ENCODE measurements around the gene ACVRL1. TPM values are rescaled to one million over a fixed set of nuclear protein-coding genes. Genes with fewer than 3 reads are reported as not detected.
A peak's percentile ranks its signal among the peaks of the same experiment; 100 is the strongest.

Gene ACVRL1
- total and polyA plus RNA-seq, 9 of the 15 experiments (the other 6 are each of a cell fraction or from before 2014, with no cell fraction given): 0.07 to 1.4 (median 0.30) TPM

GRCh38 chr12:51951199-51951842, 44.0 kb downstream of the ACVRL1 start, which contains the start of gene ACVR1B:
ACVR1B (plus strand) TSS chr12:51951699; CDS start chr12:51951744, 45 bp downstream.
- Histone ChIP-seq H3K9me3 (replicated peaks; ENCODE audit: control insufficient read depth, insufficient read depth, low read depth, low read length) (no peaks in the 10 kb centered on the region), H2AFZ (ENCODE audit: low read depth, low read length) (peak within 1 kb of the TSS; percentile 89), H3K4me2 (ENCODE audit: insufficient read depth, low read length) (peak within 1 kb of the TSS; percentile 86), H3K36me3 (ENCODE audit: control insufficient read depth, insufficient read depth, low read length) (no peaks in the 10 kb centered on the region), H4K20me1 (replicated peaks; ENCODE audit: control insufficient read depth, insufficient read depth, low read length) (peaks cover 9% of the 10 kb centered on the region; the same call in 1 of the 2 replicates), H3K27me3 (ENCODE audit: control insufficient read depth in 2 of 2, insufficient read depth in 2 of 2, low read length in 2 of 2) (peaks cover 2 to 4% of the 10 kb centered on the region in 2 experiments; a peak in 1 of 5 replicates), H3K9ac (ENCODE audit: insufficient read depth in 1 of 2, low read depth in 2 of 2, low read length in 2 of 2) (peak within 1 kb of the TSS; percentile 82 to 97), H3K4me1 (replicated peaks in 1 of 2; ENCODE audit: control insufficient read depth in 2 of 2, insufficient read depth in 2 of 2, low read length in 2 of 2) (peaks cover 16 to 30% of the 10 kb centered on the region in 2 experiments), H3K4me3 (peak within 1 kb of the TSS; percentile 76), H3K9me1 (ENCODE audit: control insufficient read depth, insufficient read depth, low read length) (no peaks in the 10 kb centered on the region), H3K79me2 (ENCODE audit: control insufficient read depth, insufficient read depth, low read length) (peaks cover 38% of the 10 kb centered on the region), H3K27ac (ENCODE audit: extremely low read depth, low read depth, low read length) (peak within 1 kb of the TSS; percentile 67)
- no TSS peak for BruUV-seq (replicated peaks)
- POLR2A ChIA-PET: interaction anchor here (0.9 to 1.7 kb wide), 3 partner anchors 8 to 12 kb away, joined by 3 to 7 read pairs (median 5); no protein-coding TSS in a partner anchor
- FAIRE-seq (peak; percentile 61), DNase-seq (ENCODE audit: extremely low read depth in 1 of 4, low spot score in 3 of 4) (peak; percentile 89 to 94 (median 92)), ATAC-seq (peak; percentile 94)
- WGBS (ENCODE audit: insufficient coverage, low coverage, missing lambda C conversion rate): under 1% methylated on average over 28 of the region's 86 CpGs
- in situ Hi-C loops (cut with MboI): no loop called here
- intact Hi-C loops (cut with micrococcal nuclease): no loop called here
- CTCF ChIA-PET (ENCODE audit: low intra/inter-chr PET ratio): no interaction called here
- TF ChIP-seq SNAPC5 (CRISPR knock-in tag; IDR thresholded peaks at IDR 0.05): no peak
- TF ChIP-seq TAF15 (IDR thresholded peaks at IDR 0.05; ENCODE audit: low read depth, low read length): no peak
- TF ChIP-seq CHAMP1 (IDR thresholded peaks at IDR 0.05): no peak
- peak; percentile 95 for TF ChIP-seq ZNF197 (CRISPR knock-in tag; IDR thresholded peaks at IDR 0.05; ENCODE audit: low read depth)
- no peak for TF ChIP-seq HNRNPUL1 (IDR thresholded peaks at IDR 0.05; ENCODE audit: low read length)
- TF ChIP-seq ZNF263 (CRISPR knock-in tag; IDR thresholded peaks at IDR 0.05; ENCODE audit: borderline replicate concordance): no peak
- TF ChIP-seq MGA (IDR thresholded peaks at IDR 0.05): peak; percentile 96
